K562 (cell line): ENCODE measurements around the gene MAST1. TPM values are rescaled to one million over a fixed set of nuclear protein-coding genes. Genes with fewer than 3 reads are reported as not detected.
A peak's percentile ranks its signal among the peaks of the same experiment; 100 is the strongest.

ENCODE experiments used
- ATF4 ChIP-seq: fragments of 450-650 bp; formaldehyde crosslinking; IDR thresholded peaks from 2 replicates; pipeline ENCODE4 v1.4.0; 2022; ENCODE audit warnings: mild to moderate bottlenecking, moderate library complexity
- DMBX1 ChIP-seq: fragments of 250-450 bp; sonication (Bioruptor Pico); IDR thresholded peaks from 2 replicates; pipeline ENCODE4 v1.8.0; 2022; ENCODE audit warnings: inconsistent platforms, mild to moderate bottlenecking, moderate library complexity, borderline replicate concordance
- EHMT2 ChIP-seq: fragments of 450-650 bp; IDR thresholded peaks from 2 replicates; pipeline ENCODE4 v1.6.1; 2018; ENCODE audit warnings: antibody characterized with exemption
- FOXK1 ChIP-seq: sonication (generic); formaldehyde crosslinking; IDR thresholded peaks from 2 replicates; pipeline ENCODE4 v1.8.0; 2022; ENCODE audit warnings: missing genetic modification reagents, mild to moderate bottlenecking, borderline replicate concordance
- HMG20A ChIP-seq: fragments of 450-650 bp; formaldehyde crosslinking; conservative IDR thresholded peaks from 2 replicates; pipeline ENCODE4 v1.4.0; 2020; ENCODE audit warnings: mild to moderate bottlenecking, mixed read lengths
- KLF1 ChIP-seq: fragments of 450-650 bp; IDR thresholded peaks from 2 replicates; pipeline ENCODE4 v1.6.1; 2016; ENCODE audit warnings: missing genetic modification characterization, missing compliant biosample characterization
- MXI1 ChIP-seq: IDR thresholded peaks from 2 replicates; pipeline ENCODE4 v1.6.1; 2011; ENCODE audit warnings: low read depth, mild to moderate bottlenecking, improper control_type of control experiment, low read length
- NCOA2 ChIP-seq, 2 experiments: fragments of 450-650 bp; IDR thresholded peaks; 2 replicates each; pipeline ENCODE4 v1.6.1; 2018; ENCODE audit warnings: mild to moderate bottlenecking in 2 of 2, moderate library complexity in 1 of 2; ENCODE audit not compliant: partially characterized antibody in 2 of 2
- NEUROD1 ChIP-seq: fragments of 150-350 bp; IDR thresholded peaks from 2 replicates; pipeline ENCODE4 v1.6.1; 2014; ENCODE audit warnings: borderline replicate concordance, low read length, low read depth; ENCODE audit not compliant: partially characterized antibody
- NFE2 ChIP-seq: IDR thresholded peaks from 2 replicates; pipeline ENCODE4 v1.6.1; 2014; ENCODE audit warnings: antibody characterized with exemption, low read depth
- SAFB2 ChIP-seq: fragments of 200-400 bp; formaldehyde crosslinking; IDR thresholded peaks from 2 replicates; pipeline ENCODE4 v1.6.1; 2018; ENCODE audit warnings: borderline replicate concordance, low read length, low read depth, moderate library complexity; ENCODE audit not compliant: severe bottlenecking
- SIRT6 ChIP-seq: IDR thresholded peaks from one replicate; pipeline ENCODE4 v1.6.1; 2012; ENCODE audit warnings: low read depth, mild to moderate bottlenecking, control low read depth, inconsistent platforms, low read length, moderate library complexity
- SMAD4 ChIP-seq: fragments of 250-450 bp; sonication (Bioruptor Pico); conservative IDR thresholded peaks from 2 replicates; pipeline ENCODE4 v1.8.0; 2021; ENCODE audit warnings: inconsistent platforms, mild to moderate bottlenecking, moderate library complexity
- SRSF1 ChIP-seq: fragments of 200-400 bp; formaldehyde crosslinking; IDR thresholded peaks from 2 replicates; pipeline ENCODE4 v1.6.1; 2017; ENCODE audit warnings: mild to moderate bottlenecking, low read depth, low read length, moderate library complexity
- TCFL5 ChIP-seq: fragments of 250-450 bp; sonication (Bioruptor Pico); conservative IDR thresholded peaks from 2 replicates; pipeline ENCODE4 v1.6.1; 2021; ENCODE audit warnings: mild to moderate bottlenecking, moderate library complexity, matching md5 sums
- ZNF277 ChIP-seq: fragments of 250-450 bp; sonication (Bioruptor Pico); IDR thresholded peaks from 2 replicates; pipeline ENCODE4 v1.8.0; 2022; ENCODE audit warnings: inconsistent platforms, mild to moderate bottlenecking, moderate library complexity, borderline replicate concordance
- ZNF3 ChIP-seq: fragments of 250-450 bp; sonication (Bioruptor Pico); IDR thresholded peaks from 2 replicates; pipeline ENCODE4 v1.5.0; 2021; ENCODE audit warnings: mild to moderate bottlenecking, moderate library complexity
- ZNF395 ChIP-seq: fragments of 200-800 bp; sonication (Bioruptor generic); IDR thresholded peaks from 2 replicates; pipeline ENCODE4 v1.6.1; 2017; ENCODE audit warnings: missing genetic modification characterization, missing compliant biosample characterization
- ZNF41 ChIP-seq: fragments of 250-450 bp; sonication (Bioruptor Pico); conservative IDR thresholded peaks from 2 replicates; pipeline ENCODE4 v1.4.0; 2020; ENCODE audit warnings: mild to moderate bottlenecking
- ZNF431 ChIP-seq: sonication (generic); formaldehyde crosslinking; IDR thresholded peaks from 2 replicates; pipeline ENCODE4 v1.8.0; 2022; ENCODE audit warnings: mild to moderate bottlenecking, missing genetic modification reagents
- ZNF449 ChIP-seq: fragments of 250-450 bp; sonication (Bioruptor Pico); IDR thresholded peaks from 2 replicates; pipeline ENCODE4 v1.8.0; 2022; ENCODE audit warnings: moderate library complexity, mild to moderate bottlenecking, inconsistent platforms
- ZNF830 ChIP-seq: fragments of 250-450 bp; sonication (Bioruptor Pico); IDR thresholded peaks from 2 replicates; pipeline ENCODE4 v1.5.0; 2021; ENCODE audit warnings: mild to moderate bottlenecking
- polyA plus RNA-seq, 8 experiments: library from polyadenylated mRNA; depleted of rRNA in 4 of 8; stranded (reverse) in 5 of 8; unstranded in 3 of 8; fragments of >200 nt; fragmentation: Nextera tagmentation in 2 of 8; fragmentation: Illumina TruSeq in 1 of 8; extraction: Ambion mirVana in 2 of 8; extraction: Trizol in 1 of 8; gene quantifications; 2 replicates each; pipeline versions ENCODE4 v1.2.1 to v1.2.3, GENCODE V29; 2011 to 2014; ENCODE audit warnings: inconsistent platforms in 1 of 8, missing spikeins in 1 of 8
- total RNA-seq, 7 experiments: library from RNA; depleted of rRNA in 6 of 7; stranded (reverse); fragments of >200 nt in 6 of 7; fragmentation: Illumina TruSeq in 2 of 7; extraction: Trizol in 2 of 7; gene quantifications; 2 replicates each; pipeline versions ENCODE4 v1.2.1 to v1.2.3, GENCODE V29; 2011 to 2021; ENCODE audit warnings: low replicate concordance in 1 of 7

Gene MAST1
- total and polyA plus RNA-seq, 9 of the 15 experiments (the other 6 are each of a cell fraction or from before 2014, with no cell fraction given) = 0.48 to 10.3 (median 3.9) TPM

- TF ChIP-seq ZNF395 (CRISPR knock-in tag) = no peak
- no peak for TF ChIP-seq EHMT2
- peak; percentile 78 for TF ChIP-seq NEUROD1
- TF ChIP-seq ZNF277 (CRISPR knock-in tag) = no peak
- no peak for TF ChIP-seq KLF1 (tag)
- peak; percentile 92 for TF ChIP-seq MXI1
- TF ChIP-seq ZNF431 (CRISPR knock-in tag) = no peak
- no peak for TF ChIP-seq FOXK1
- TF ChIP-seq NFE2 = no peak
- TF ChIP-seq TCFL5 (CRISPR knock-in tag) = no peak
- no peak for TF ChIP-seq ZNF830
- peak; percentile 79 for TF ChIP-seq SMAD4 (CRISPR knock-in tag)
- no peak for TF ChIP-seq HMG20A (CRISPR knock-in tag)
- TF ChIP-seq SIRT6 = no peak
- TF ChIP-seq ZNF3 = no peak
- TF ChIP-seq NCOA2 (IDR thresholded peaks at IDR 0.05; ENCODE audit: partially characterized antibody in 2 of 2) = no peak
- no peak for TF ChIP-seq DMBX1 (CRISPR knock-in tag)
- TF ChIP-seq SAFB2 = no peak
- TF ChIP-seq ATF4 (CRISPR knock-in tag) = no peak
- no peak for TF ChIP-seq ZNF449 (CRISPR knock-in tag)
- no peak for TF ChIP-seq ZNF41 (CRISPR knock-in tag)
- no peak for TF ChIP-seq SRSF1
Measured at GRCh38 chr19:12789904-12790619, 48.3 kb upstream of the MAST1 start (continued).
